ENCODE measurements around the gene SAP130.
"Not testable (repeated sequence)": the region's sequence is repeated elsewhere in the genome, so short reads cannot be mapped to it uniquely, and the experiment has no call there.

The SAP130 gene

GRCh38 chr2:127945281-127945680, 82.6 kb downstream of the SAP130 start:
- no peak for DNase-seq

GRCh38 chr2:127943186-127943585, 84.7 kb downstream of the SAP130 start:
- DNase-seq, result no peak

- no peak for DNase-seq
These were observed 85.9 kb downstream of the SAP130 start for GRCh38 chr2:127942002-127942401.

GRCh38 chr2:127941461-127941860, 86.4 kb downstream of the SAP130 start:
- DNase-seq, result no peak

GRCh38 chr2:127940641-127941040, 87.2 kb downstream of the SAP130 start:
- DNase-seq, result no peak

GRCh38 chr2:127935337-127935736, 92.5 kb downstream of the SAP130 start:
- no peak for DNase-seq

- DNase-seq, result no peak
These were observed 95.5 kb downstream of the SAP130 start for GRCh38 chr2:127932199-127932876.

- no peak for DNase-seq
These were observed 98.4 kb downstream of the SAP130 start for GRCh38 chr2:127929449-127929848.

- DNase-seq, result no peak
These were observed 100.5 kb downstream of the SAP130 start for GRCh38 chr2:127927384-127927783.

- no peak for DNase-seq
These were observed 109.9 kb downstream of the SAP130 start for GRCh38 chr2:127917916-127918315.

- no peak for DNase-seq
These were observed 113.9 kb downstream of the SAP130 start for GRCh38 chr2:127913808-127914457.

- DNase-seq, result no peak
These were observed 116.1 kb downstream of the SAP130 start for GRCh38 chr2:127911737-127912136.

GRCh38 chr2:127910415-127910814, 117.4 kb downstream of the SAP130 start:
- DNase-seq, result no peak

- no peak for DNase-seq
These were observed 118.8 kb downstream of the SAP130 start for GRCh38 chr2:127909019-127909418.

- DNase-seq, result not testable (repeated sequence)
These were observed 120.0 kb downstream of the SAP130 start for GRCh38 chr2:127907733-127908400.

- DNase-seq, result no peak
These were observed 121.5 kb downstream of the SAP130 start for GRCh38 chr2:127906206-127906926.

- no peak for DNase-seq
These were observed 126.4 kb downstream of the SAP130 start for GRCh38 chr2:127901339-127902056.

- DNase-seq, result no peak
These were observed 130.2 kb downstream of the SAP130 start for GRCh38 chr2:127897531-127898211.

- DNase-seq, result no peak
These were observed 134.4 kb downstream of the SAP130 start for GRCh38 chr2:127893494-127893893.

- no peak for DNase-seq
These were observed 134.8 kb downstream of the SAP130 start for GRCh38 chr2:127893033-127893432.

GRCh38 chr2:127891811-127892210, 136.0 kb downstream of the SAP130 start:
- DNase-seq, result no peak

Data from bone marrow (tissue), 2 donors.